Fibroblast of skin of back (primary cell): ENCODE data around the gene CCDC66.

Source experiments
- DNase-seq: peaks from one replicate; pipeline ENCODE4 v3.0.0-alpha.2; 2013

CCDC66 gene

DNA sequence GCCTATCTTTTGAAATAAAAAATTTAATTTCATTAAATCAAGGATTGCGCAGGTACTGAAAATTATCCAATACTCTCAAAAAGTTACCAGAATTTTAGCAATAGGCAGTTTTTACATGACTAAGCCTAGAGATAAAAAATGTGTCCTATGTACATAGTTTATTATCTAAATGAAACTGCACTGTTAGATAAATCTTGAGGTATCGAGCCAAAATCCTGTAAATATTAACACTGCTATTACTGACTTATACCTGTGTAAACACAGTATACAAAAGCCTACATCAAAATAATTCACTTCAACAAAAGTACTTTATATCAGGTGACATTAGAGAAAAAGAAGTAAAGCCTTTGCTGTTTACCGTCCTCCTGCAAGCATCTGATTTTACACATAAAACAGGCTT is 65.4 kb downstream of the CCDC66 start:
- no peak for DNase-seq

DNA sequence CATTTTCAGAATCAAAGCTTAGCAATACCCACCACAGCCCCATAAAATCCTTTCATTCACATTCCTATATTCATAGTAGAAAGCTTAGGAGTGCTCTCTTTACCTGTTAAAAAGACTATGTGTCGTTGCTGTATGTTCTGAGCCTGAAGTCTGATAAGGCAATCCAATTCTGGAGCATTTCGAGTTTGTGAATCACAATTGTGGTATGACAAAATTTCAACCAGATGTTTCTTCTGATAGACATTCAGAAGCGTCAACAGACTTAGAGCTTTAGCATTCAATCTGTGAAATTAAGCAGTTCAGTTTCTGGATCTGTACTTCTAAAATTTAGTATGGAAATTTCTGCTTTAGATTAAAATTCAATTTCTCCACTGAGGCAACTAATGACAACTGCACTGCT is 67.8 kb downstream of the CCDC66 start:
- DNase-seq, result peak; percentile 42

DNA sequence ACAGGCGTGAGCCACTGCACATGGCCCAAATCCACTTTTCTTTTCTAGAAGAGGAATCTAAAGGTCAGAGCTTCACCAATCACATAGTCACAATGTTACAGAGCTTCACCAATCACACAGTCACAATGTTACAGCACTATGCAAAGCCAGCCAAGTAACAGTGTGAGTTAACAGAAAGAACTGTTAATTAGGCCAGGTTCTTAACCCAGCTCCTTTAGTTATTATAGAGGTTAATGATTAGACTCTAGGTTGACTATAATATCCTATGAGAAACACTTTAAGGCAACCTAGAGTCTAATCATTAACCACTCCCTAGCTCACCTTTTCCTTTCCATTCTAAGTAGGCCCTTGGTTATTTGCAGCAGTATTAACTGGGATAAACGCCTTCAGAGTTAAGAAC is 72.1 kb downstream of the CCDC66 start:
- DNase-seq, result no peak

DNA sequence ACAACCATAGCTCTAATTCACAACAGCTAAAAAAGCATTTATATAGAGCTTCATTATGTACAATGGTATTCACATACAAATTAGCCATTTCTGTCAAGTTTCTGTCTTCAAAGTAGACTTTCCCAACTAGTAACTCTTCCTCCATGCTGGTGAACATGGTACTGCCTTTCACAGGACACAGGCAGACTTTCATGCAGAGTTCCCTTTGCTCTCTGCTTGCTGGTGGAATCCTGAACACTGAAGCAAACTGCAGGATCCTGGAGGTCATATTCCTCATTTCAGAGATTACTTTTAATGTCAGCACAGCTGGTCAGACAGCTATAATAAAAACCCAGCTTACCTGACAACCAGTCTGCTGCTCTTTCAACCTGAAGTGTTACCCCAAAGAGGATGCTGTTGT is 72.5 kb downstream of the CCDC66 start:
- DNase-seq, result no peak

DNA sequence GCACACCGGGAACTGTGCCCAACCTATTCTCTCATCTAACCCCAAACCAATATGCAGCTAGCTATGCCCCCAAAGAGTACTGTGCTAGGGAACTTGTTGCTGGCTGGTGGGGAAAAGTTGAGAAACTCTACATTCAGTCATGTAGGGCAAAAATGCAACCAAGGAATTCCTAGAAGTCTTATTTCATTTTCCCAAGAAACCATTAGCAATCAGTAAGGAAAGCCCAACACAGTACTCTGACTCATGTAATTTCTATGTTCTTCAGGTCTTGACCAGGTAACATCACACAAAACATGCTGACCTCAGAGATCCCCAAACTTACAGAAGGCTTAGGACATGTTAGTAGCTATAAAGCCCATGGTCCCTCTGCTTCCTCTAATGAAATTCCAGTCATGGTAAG is 74.0 kb downstream of the CCDC66 start:
- DNase-seq, result no peak

DNA sequence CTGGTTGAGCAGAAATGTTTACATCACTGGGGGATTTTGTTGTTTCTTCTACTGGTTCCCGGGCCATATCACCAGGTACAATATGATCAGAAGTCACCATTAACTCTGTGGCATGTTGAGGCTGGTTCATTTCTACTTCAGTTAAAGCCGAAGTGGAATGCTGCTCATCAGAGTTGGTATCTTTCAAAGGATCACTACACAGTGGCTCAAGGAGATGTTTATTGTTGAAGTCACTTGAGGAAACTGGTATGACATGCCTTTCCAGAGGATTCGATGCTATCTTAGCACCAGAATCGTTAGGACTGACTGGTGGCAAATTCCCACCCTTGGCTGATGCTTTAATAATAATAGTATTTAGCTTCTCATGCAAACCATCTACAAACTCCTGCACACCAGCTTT is 76.2 kb downstream of the CCDC66 start:
- DNase-seq, result no peak

DNA sequence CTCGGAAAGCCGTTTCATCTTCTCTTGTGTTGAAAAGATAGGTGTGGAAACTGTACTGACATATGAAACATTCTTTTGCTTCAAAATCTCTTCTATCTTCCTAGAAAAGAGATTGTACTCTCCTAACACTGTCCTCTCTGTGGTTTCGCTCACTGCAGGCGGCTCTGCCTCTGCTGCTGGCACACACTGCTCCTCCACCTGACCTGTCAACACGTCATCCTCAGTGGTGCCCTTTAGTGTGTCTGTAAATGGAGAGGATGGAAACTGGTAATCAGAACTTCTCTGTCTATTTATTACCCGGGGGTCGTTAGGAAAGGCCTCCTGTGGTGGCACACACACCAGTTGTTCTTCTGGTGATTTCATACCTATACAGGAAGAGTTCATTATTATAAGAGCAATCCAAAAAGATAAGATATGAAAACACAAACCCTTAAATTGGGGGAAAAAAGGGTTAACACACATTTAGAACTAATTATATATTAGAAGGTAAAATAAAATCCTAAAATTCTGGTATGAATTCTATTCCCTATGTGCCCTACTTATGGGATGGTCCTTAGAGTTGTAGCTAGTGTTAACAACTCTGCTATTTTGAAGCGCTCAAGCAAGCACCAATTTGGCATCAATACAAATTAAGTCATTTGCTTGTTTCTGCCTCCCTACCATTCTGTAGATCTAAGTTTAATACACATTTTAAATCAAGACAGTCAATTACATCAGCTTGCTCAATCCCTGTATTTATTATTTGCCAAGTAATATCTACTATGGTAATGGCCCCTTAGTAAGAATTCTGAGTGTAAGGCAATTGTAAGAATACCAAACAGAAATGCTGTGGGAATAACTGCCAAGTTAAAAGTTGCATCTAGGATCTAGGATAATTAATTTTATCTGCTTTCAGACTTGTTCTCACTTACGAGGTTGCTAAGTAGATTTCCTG is 76.9 kb downstream of the CCDC66 start:
- no peak for DNase-seq

DNA sequence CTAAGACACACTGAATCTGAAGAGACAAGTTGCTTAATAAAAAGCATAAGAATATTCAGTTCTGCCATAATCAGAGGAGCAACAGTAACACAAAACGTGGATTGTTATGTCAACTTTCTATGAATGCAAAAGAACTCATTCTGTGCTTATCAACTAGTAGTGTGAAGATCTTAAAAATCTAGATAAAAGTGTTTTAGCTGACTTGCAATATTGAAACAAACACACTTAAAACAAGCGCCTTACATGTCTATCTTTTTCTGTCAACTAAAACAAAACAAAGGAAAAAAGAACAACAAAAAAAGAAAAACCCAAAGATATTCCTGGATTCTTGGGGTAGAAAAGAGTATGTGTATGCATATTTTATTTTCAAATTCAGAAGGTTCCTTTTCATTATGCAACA is 88.4 kb downstream of the CCDC66 start:
- no peak for DNase-seq

DNA sequence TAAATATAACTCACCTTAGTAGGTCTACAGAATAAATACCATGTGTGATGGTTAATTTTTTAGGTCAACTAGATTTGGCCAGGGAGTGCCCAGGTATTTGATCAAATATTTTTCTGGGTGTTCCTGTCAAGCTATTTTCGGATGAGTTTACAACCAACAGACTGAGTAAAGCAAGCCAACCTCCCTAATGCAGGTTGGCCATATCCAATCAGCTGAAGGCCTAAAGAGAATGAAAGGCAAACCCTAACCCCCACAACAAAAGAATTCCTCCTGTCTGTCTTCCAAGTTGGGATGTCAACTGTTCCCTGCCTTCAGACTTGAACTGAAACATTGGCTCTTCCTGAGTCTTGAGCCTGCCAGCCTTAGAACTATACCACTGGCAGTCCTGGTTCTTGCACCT is 97.5 kb downstream of the CCDC66 start:
- DNase-seq, result no peak

DNA sequence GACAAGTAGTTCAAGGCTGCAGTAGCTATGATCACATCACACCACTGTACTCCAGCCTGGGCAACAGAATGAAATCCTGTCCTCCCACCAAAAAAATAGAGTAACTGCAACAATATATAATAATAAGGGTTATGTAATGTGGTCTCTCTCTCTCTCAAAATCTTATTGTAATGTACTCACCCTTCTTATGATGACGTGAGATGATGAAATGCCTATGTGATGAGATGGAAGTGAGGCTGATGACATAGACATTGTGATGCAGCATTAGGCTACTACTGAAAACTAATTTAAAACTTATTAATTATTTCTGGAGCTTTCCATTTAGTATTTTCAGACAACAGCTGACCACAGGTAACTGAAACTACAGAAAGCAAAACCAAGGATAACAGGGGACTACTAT is 98.7 kb downstream of the CCDC66 start:
- no peak for DNase-seq

DNA sequence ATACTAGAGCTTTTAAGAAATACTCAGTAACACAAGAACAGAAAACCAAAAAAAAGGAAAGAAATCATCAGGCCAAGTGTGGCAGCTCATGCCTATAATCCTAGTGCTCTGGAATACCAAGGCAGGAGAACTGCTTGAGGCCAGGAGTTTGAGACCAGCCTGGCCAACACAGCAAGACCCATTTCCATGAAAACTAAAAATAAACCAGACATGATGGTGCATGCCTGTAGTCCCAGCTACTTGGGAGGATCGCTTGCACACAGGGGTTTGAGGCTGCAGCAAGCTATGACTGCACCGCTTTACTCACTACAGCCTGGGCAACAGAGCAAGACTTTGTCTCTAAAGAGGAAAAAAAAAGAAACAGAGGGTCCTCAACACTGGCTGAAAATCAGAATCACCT is 107.8 kb downstream of the CCDC66 start:
- no peak for DNase-seq

DNA sequence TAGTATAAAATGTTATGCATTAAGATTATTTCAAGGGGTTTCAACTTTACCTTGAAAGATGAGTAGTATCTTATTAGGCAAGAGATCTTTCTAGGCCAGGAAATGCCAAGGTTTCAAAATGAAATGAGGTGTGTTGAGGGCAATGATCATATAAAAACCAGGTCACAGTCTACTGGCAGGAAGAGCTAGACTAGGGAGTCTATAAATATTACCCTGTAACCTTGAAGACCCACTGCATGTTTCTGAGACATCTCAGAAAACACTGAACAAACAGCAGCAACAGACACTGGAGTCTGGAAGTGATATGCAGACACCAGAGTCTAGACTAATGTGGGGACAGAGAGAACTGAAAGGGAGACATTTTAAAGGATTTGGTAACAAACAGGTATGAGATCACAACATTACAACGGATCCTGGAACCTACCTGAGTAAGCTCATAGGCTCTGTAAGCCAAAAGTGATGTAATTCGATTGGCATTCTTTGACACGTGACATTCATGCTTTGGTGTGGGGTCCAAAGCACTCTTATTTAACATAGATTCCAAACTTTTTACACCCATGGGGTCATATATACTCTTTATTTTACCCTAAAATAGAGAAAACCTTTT is 111.1 kb downstream of the CCDC66 start:
- no peak for DNase-seq
